WTC11 (cell line): Measurements from ENCODE around the gene C7.

Source experiments
- GABPB1 ChIP-seq: sonication (generic); formaldehyde crosslinking; IDR thresholded peaks from 2 replicates; pipeline ENCODE4 v1.8.1; 2023; ENCODE audit warnings: mild to moderate bottlenecking, missing genetic modification reagents
- GTF2I ChIP-seq: fragments of 250-450 bp; sonication (Bioruptor Pico); conservative IDR thresholded peaks from 2 replicates; pipeline ENCODE4 v1.4.0; 2021; ENCODE audit warnings: mild to moderate bottlenecking
- TF ChIP-seq, protein P1 (sequence below): fragments of 200-600 bp; IDR thresholded peaks from 2 replicates; pipeline ENCODE4 v1.8.0; 2022; ENCODE audit warnings: antibody characterized with exemption
- TF ChIP-seq, protein P2 (sequence below): sonication (generic); formaldehyde crosslinking; IDR thresholded peaks from 2 replicates; pipeline ENCODE4 v1.8.1; 2022; ENCODE audit warnings: low read depth, missing genetic modification reagents, borderline replicate concordance
- TF ChIP-seq, protein P3 (sequence below): sonication (generic); formaldehyde crosslinking; IDR thresholded peaks from 2 replicates; pipeline ENCODE4 v1.8.1; 2022; ENCODE audit warnings: mild to moderate bottlenecking, moderate library complexity, missing genetic modification reagents

DNA sequence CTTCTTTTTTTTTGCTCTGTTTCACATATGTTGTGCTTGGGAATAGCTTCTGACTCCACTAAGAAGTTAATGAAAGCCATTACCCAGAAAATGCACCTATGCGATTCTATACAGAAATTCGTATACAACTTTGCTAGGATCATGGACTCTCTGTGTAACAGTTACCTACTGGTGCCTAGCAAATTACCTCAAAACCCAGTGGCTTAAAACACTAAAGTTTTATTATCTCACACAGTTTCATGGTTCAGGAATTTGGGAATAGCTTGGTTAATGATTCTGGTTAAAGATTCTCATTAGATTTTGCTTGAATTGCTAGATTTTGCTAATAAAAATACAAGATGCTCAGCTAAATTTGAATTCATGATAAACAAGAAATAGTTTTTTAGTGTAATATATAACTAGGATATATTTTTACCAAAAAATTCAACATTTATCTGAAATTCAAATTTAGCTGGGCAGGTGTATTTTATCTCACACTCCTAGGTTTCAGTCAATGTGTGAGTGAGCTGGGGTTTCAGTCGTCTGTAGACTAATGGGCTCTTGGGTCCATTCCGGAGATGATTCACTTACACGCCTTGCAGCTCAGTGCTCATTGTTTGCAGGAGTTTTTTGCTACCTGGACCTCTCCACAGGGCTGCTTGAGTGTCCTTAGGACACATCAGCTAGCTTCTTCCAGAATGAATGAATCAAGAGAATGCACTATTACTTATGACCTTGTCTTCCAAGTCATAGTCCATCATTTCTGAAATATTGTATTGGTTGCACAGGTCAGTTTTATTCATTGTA is 86.7 kb downstream of the C7 start:
- TF ChIP-seq, protein P1, sequence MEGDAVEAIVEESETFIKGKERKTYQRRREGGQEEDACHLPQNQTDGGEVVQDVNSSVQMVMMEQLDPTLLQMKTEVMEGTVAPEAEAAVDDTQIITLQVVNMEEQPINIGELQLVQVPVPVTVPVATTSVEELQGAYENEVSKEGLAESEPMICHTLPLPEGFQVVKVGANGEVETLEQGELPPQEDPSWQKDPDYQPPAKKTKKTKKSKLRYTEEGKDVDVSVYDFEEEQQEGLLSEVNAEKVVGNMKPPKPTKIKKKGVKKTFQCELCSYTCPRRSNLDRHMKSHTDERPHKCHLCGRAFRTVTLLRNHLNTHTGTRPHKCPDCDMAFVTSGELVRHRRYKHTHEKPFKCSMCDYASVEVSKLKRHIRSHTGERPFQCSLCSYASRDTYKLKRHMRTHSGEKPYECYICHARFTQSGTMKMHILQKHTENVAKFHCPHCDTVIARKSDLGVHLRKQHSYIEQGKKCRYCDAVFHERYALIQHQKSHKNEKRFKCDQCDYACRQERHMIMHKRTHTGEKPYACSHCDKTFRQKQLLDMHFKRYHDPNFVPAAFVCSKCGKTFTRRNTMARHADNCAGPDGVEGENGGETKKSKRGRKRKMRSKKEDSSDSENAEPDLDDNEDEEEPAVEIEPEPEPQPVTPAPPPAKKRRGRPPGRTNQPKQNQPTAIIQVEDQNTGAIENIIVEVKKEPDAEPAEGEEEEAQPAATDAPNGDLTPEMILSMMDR = no peak
- TF ChIP-seq GABPB1 (CRISPR knock-in tag) = no peak
- TF ChIP-seq, protein P2, sequence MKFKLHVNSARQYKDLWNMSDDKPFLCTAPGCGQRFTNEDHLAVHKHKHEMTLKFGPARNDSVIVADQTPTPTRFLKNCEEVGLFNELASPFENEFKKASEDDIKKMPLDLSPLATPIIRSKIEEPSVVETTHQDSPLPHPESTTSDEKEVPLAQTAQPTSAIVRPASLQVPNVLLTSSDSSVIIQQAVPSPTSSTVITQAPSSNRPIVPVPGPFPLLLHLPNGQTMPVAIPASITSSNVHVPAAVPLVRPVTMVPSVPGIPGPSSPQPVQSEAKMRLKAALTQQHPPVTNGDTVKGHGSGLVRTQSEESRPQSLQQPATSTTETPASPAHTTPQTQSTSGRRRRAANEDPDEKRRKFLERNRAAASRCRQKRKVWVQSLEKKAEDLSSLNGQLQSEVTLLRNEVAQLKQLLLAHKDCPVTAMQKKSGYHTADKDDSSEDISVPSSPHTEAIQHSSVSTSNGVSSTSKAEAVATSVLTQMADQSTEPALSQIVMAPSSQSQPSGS (CRISPR knock-in tag) = no peak
- no peak for TF ChIP-seq GTF2I (CRISPR knock-in tag)
- TF ChIP-seq, protein P3, sequence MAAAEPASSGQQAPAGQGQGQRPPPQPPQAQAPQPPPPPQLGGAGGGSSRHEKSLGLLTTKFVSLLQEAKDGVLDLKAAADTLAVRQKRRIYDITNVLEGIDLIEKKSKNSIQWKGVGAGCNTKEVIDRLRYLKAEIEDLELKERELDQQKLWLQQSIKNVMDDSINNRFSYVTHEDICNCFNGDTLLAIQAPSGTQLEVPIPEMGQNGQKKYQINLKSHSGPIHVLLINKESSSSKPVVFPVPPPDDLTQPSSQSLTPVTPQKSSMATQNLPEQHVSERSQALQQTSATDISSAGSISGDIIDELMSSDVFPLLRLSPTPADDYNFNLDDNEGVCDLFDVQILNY (CRISPR knock-in tag) = no peak
